Measurements from ENCODE around the gene AMN. TPM values are rescaled to one million over a fixed set of nuclear protein-coding genes. Genes with fewer than 3 reads are reported as not detected.

Gene AMN
- total and polyA plus RNA-seq, 2 experiments from 2014 or later, result 169 to 247 TPM

GRCh38 chr14:102923201-102923924 is 900 bp downstream of the AMN start:
- H3K4me3 ChIP-seq, result peak overlapping the region; percentile 52
- peak overlapping the region; percentile 91 for H3K4me2 ChIP-seq
- no peaks in the 10 kb centered on the region for H3K36me3 ChIP-seq (replicated peaks; ENCODE audit: insufficient read depth, low read depth)
- peaks cover 28% of the 10 kb centered on the region for H3K27me3 ChIP-seq
- no peaks in the 10 kb centered on the region for H3K9me2 ChIP-seq (replicated peaks; ENCODE audit: insufficient read depth)
- peak overlapping the region; percentile 58 for H2AFZ ChIP-seq
- peaks cover 9% of the 10 kb centered on the region for H3K79me2 ChIP-seq
- H3K27ac ChIP-seq, result peak overlapping the region; percentile 90
- peaks cover 15% of the 10 kb centered on the region for H3K4me1 ChIP-seq (ENCODE audit: insufficient read depth)
- WGBS (ENCODE audit: low lambda C conversion rate, missing lambda C conversion rate), result 17% methylated on average over 45 of the region's 53 CpGs
- no peaks in the 10 kb centered on the region for H4K20me1 ChIP-seq (ENCODE audit: insufficient read depth, poor library complexity, severe bottlenecking)
- no peaks in the 10 kb centered on the region for H3K9me3 ChIP-seq (ENCODE audit: low read depth)
- TF ChIP-seq EZH2phosphoT487 (IDR thresholded peaks at IDR 0.05; ENCODE audit: low read depth, severe bottlenecking, unreplicated experiment) (no peak), EZH2 (IDR thresholded peaks at IDR 0.05; ENCODE audit: borderline replicate concordance) (peak; percentile 71)
- peak; percentile 42 for DNase-seq (ENCODE audit: low spot score)

- no peaks in the 10 kb centered on the region for H4K20me1 ChIP-seq (ENCODE audit: insufficient read depth, poor library complexity, severe bottlenecking)
- 60% methylated on average over 11 of the region's 11 CpGs for WGBS (ENCODE audit: low lambda C conversion rate, missing lambda C conversion rate)
- no peaks in the 10 kb centered on the region for H3K36me3 ChIP-seq (replicated peaks; ENCODE audit: insufficient read depth, low read depth)
- H3K79me2 ChIP-seq, result peaks cover 9% of the 10 kb centered on the region
- peaks cover 21% of the 10 kb centered on the region for H3K4me1 ChIP-seq (ENCODE audit: insufficient read depth)
- no peak for TF ChIP-seq EZH2phosphoT487 (IDR thresholded peaks at IDR 0.05; ENCODE audit: low read depth, severe bottlenecking, unreplicated experiment)
- peak; percentile 36 for TF ChIP-seq EZH2 (IDR thresholded peaks at IDR 0.05; ENCODE audit: borderline replicate concordance)
- TF ChIP-seq CTCF (IDR thresholded peaks at IDR 0.05; ENCODE audit: poor library complexity), result no peak
- DNase-seq (ENCODE audit: low spot score), result peak; percentile 31
- peak overlapping the region; percentile 91 for H3K4me2 ChIP-seq
- no peak overlapping the region for H3K4me3 ChIP-seq
- peaks cover 32% of the 10 kb centered on the region for H3K27me3 ChIP-seq
- H3K27ac ChIP-seq, result no peak overlapping the region
- H3K9me2 ChIP-seq (replicated peaks; ENCODE audit: insufficient read depth), result no peaks in the 10 kb centered on the region
- no peak overlapping the region for H2AFZ ChIP-seq
- H3K9me3 ChIP-seq (ENCODE audit: low read depth), result no peaks in the 10 kb centered on the region
Measured at GRCh38 chr14:102923925-102924486, 1.5 kb downstream of the AMN start.

- H2AFZ ChIP-seq, result no peak overlapping the region
- no peak for DNase-seq (ENCODE audit: low spot score)
- no peak overlapping the region for H3K27ac ChIP-seq
- peaks cover 8% of the 10 kb centered on the region for H4K20me1 ChIP-seq (ENCODE audit: insufficient read depth, poor library complexity, severe bottlenecking)
- H3K79me2 ChIP-seq, result peaks cover 9% of the 10 kb centered on the region
- H3K4me3 ChIP-seq, result no peak overlapping the region
- no peaks in the 10 kb centered on the region for H3K9me3 ChIP-seq (ENCODE audit: low read depth)
- TF ChIP-seq EZH2phosphoT487 (IDR thresholded peaks at IDR 0.05; ENCODE audit: low read depth, severe bottlenecking, unreplicated experiment) (no peak), EZH2 (IDR thresholded peaks at IDR 0.05; ENCODE audit: borderline replicate concordance) (no peak), CTCF (IDR thresholded peaks at IDR 0.05; ENCODE audit: poor library complexity) (peak; percentile 17)
- H3K36me3 ChIP-seq (replicated peaks; ENCODE audit: insufficient read depth, low read depth), result no peaks in the 10 kb centered on the region
- peaks cover 41% of the 10 kb centered on the region for H3K27me3 ChIP-seq
- no peaks in the 10 kb centered on the region for H3K9me2 ChIP-seq (replicated peaks; ENCODE audit: insufficient read depth)
- peaks cover 31% of the 10 kb centered on the region for H3K4me1 ChIP-seq (ENCODE audit: insufficient read depth)
- H3K4me2 ChIP-seq, result peak overlapping the region; percentile 91
- WGBS (ENCODE audit: low lambda C conversion rate, missing lambda C conversion rate), result 92% methylated on average over 25 of the region's 25 CpGs
Measured at GRCh38 chr14:102924632-102925588, 2.4 kb downstream of the AMN start.
